PC-3 (cell line): Measurements from ENCODE around the gene ZIK1. TPM values are rescaled to one million over a fixed set of nuclear protein-coding genes. Genes with fewer than 3 reads are reported as not detected.

ENCODE experiments used
- ATAC-seq: fragments of 200-7000 bp; cut with Tn5 transposase; 2 replicates; pipeline ENCODE4 v1.9.1; 2020; ENCODE audit warnings: mild to moderate bottlenecking, moderate library complexity
- BruUV-seq: library from RNA; stranded (reverse); fragments of 400-500 nt; replicated peaks from 2 replicates; lab custom pipeline; 2021; lab: Mats Ljungman, UMichigan
- CTCF ChIA-PET: fragments of 300-600 bp; sonication (Branson Sonifier 250); formaldehyde crosslinking; loops from one replicate; lab custom pipeline; 2022; ENCODE audit warnings: antibody characterized with exemption; lab: Charles Lee
- POLR2A ChIA-PET: fragments of 300-600 bp; sonication (Branson Sonifier 250); formaldehyde crosslinking; loops from one replicate; lab custom pipeline; 2022; ENCODE audit warnings: antibody characterized with exemption; ENCODE audit not compliant: unreplicated experiment; lab: Charles Lee
- DNase-seq: peaks from one replicate; pipeline ENCODE4 v3.0.0-alpha.2; 2015
- H2AFZ ChIP-seq: fragments of 300-600 bp; sonication (generic); 2 replicates; pipeline ENCODE4 v1.6.0; 2016; ENCODE audit warnings: antibody characterized with exemption, low read length
- H3F3A ChIP-seq: fragments of 300-600 bp; sonication (generic); one replicate; pipeline ENCODE4 v1.6.0; 2017; ENCODE audit warnings: antibody characterized with exemption, low read length, control low read depth, mild to moderate bottlenecking; ENCODE audit not compliant: unreplicated experiment
- H3K27ac ChIP-seq: fragments of 300-600 bp; sonication (generic); 2 replicates; pipeline ENCODE4 v1.5.1; 2016; ENCODE audit warnings: mild to moderate bottlenecking, low read length
- H3K27me3 ChIP-seq: fragments of 300-600 bp; sonication (generic); 2 replicates; pipeline ENCODE4 v1.6.1; 2016; ENCODE audit warnings: low read length, mixed read lengths
- H3K36me3 ChIP-seq: fragments of 300-600 bp; sonication (generic); 2 replicates; pipeline ENCODE4 v1.6.1; 2016; ENCODE audit warnings: low read depth, mixed run types, low read length, mixed read lengths
- H3K4me1 ChIP-seq: fragments of 300-600 bp; sonication (generic); 2 replicates; pipeline ENCODE4 v1.5.1; 2016; ENCODE audit warnings: low read length; ENCODE audit not compliant: insufficient read depth
- H3K4me2 ChIP-seq: fragments of 300-600 bp; sonication (generic); 2 replicates; pipeline ENCODE4 v1.6.0; 2016; ENCODE audit warnings: low read length
- H3K4me3 ChIP-seq: fragments of 300-600 bp; sonication (generic); 2 replicates; pipeline ENCODE4 v1.5.1; 2016; ENCODE audit warnings: mild to moderate bottlenecking, low read length, mixed read lengths
- H3K79me2 ChIP-seq: fragments of 300-600 bp; sonication (generic); 2 replicates; pipeline ENCODE4 v1.6.1; 2017; ENCODE audit warnings: low read length, mixed read lengths
- H3K9ac ChIP-seq: fragments of 300-600 bp; sonication (generic); 2 replicates; pipeline ENCODE4 v1.6.0; 2016; ENCODE audit warnings: mild to moderate bottlenecking, low read length
- H3K9me2 ChIP-seq: fragments of 300-600 bp; sonication (generic); replicated peaks from 2 replicates; pipeline ENCODE4 v1.6.1; 2016; ENCODE audit warnings: mixed run types, low read length, mixed read lengths
- H3K9me3 ChIP-seq: fragments of 300-600 bp; sonication (generic); 2 replicates; pipeline ENCODE4 v1.6.1; 2016; ENCODE audit warnings: low read length, mixed read lengths
- H4K20me1 ChIP-seq: fragments of 300-600 bp; sonication (generic); 2 replicates; pipeline ENCODE4 v1.6.1; 2016; ENCODE audit warnings: low read length, mixed read lengths
- CTCF ChIP-seq: fragments of 300-600 bp; sonication (generic); conservative IDR thresholded peaks from 2 replicates; pipeline ENCODE4 v1.5.1; 2017; ENCODE audit warnings: antibody characterized with exemption, low read depth, mild to moderate bottlenecking, low read length
- EZH2 ChIP-seq: fragments of 300-600 bp; sonication (generic); IDR thresholded peaks from one replicate; pipeline ENCODE4 v1.6.1; 2017; ENCODE audit warnings: antibody characterized with exemption, mild to moderate bottlenecking, low read length; ENCODE audit not compliant: unreplicated experiment
- EZH2phosphoT487 ChIP-seq: fragments of 300-600 bp; sonication (generic); IDR thresholded peaks from 2 replicates; pipeline ENCODE4 v1.6.1; 2018; ENCODE audit warnings: mild to moderate bottlenecking, antibody characterized with exemption, low read length, borderline replicate concordance
- intact Hi-C: fragments of 100-400 bp; cut with micrococcal nuclease; formaldehyde crosslinking; loops from 2 replicates; pipeline ENCODE4 v1.9.0; 2023
- total RNA-seq: library from RNA; depleted of rRNA; stranded (reverse); fragments of >200 nt; gene quantifications from 2 replicates; pipeline ENCODE4 v1.2.3, GENCODE V29; 2014

ZIK1 gene
- total RNA-seq, 1 experiment from 2014 or later, result 0.33 TPM

GRCh38 chr19:57599377-57599760 lies 15.4 kb downstream of the ZIK1 start:
- DNase-seq (no peak), ATAC-seq (no peak; the same call in 1 of the 2 replicates)
- intact Hi-C loops, result loop anchor here (1.0 kb wide), 1 partner anchor 20 kb away; no protein-coding TSS in a partner anchor
- Histone ChIP-seq H3K79me2 (peaks cover 19% of the 10 kb centered on the region), H3K4me2 (peak overlapping the region; percentile 84), H3F3A (no peaks in the 10 kb centered on the region), H3K27me3 (no peaks in the 10 kb centered on the region), H4K20me1 (no peaks in the 10 kb centered on the region), H3K36me3 (peaks cover 31% of the 10 kb centered on the region), H3K9ac (no peak overlapping the region), H3K4me3 (peak overlapping the region; percentile 84), H2AFZ (peak overlapping the region; percentile 85), H3K4me1 (peaks cover 7% of the 10 kb centered on the region; the same call in 1 of the 2 replicates), H3K27ac (no peak overlapping the region), H3K9me2 (no peaks in the 10 kb centered on the region), H3K9me3 (peaks cover 29% of the 10 kb centered on the region)
- POLR2A ChIA-PET, result no interaction called here
- CTCF ChIA-PET, result no interaction called here
- BruUV-seq, result no TSS peak
- TF ChIP-seq EZH2 (no peak), CTCF (no peak), EZH2phosphoT487 (no peak)

- peaks cover 19% of the 10 kb centered on the region for H3K79me2 ChIP-seq
- H3K9me2 ChIP-seq, result no peaks in the 10 kb centered on the region
- H3K4me1 ChIP-seq, result peaks cover 7% of the 10 kb centered on the region; the same call in 1 of the 2 replicates
- H3K27ac ChIP-seq, result no peak within 1 kb of the TSS
- BruUV-seq, result no TSS peak
- ChIA-PET POLR2A (no interaction called here), CTCF (no interaction called here)
- intact Hi-C loops, result loop anchor here (1.0 kb wide), 1 partner anchor 21 kb away; no protein-coding TSS in a partner anchor
- peak within 1 kb of the TSS; percentile 84 for H3K4me2 ChIP-seq
- no peaks in the 10 kb centered on the region for H3F3A ChIP-seq
- no peak for TF ChIP-seq EZH2phosphoT487
- no peak for TF ChIP-seq EZH2
- TF ChIP-seq CTCF, result no peak
- no peaks in the 10 kb centered on the region for H4K20me1 ChIP-seq
- peaks cover 36% of the 10 kb centered on the region for H3K36me3 ChIP-seq
- H3K9ac ChIP-seq, result peak within 1 kb of the TSS; percentile 82
- DNase-seq, result peak; percentile 98
- H2AFZ ChIP-seq, result peak within 1 kb of the TSS; percentile 85
- H3K9me3 ChIP-seq, result peaks cover 31% of the 10 kb centered on the region
- H3K4me3 ChIP-seq, result peak within 1 kb of the TSS; percentile 84
- peak; percentile 99 for ATAC-seq
- H3K27me3 ChIP-seq, result no peaks in the 10 kb centered on the region
These were observed 15.9 kb downstream of the ZIK1 start, which contains the start of gene ZNF530 for GRCh38 chr19:57599761-57600383. ZNF530 (plus strand) TSS chr19:57599885; CDS start chr19:57604346, 4,461 bp downstream.

- H3K9me3 ChIP-seq, result peaks cover 49% of the 10 kb centered on the region
- TF ChIP-seq EZH2 (no peak), EZH2phosphoT487 (no peak), CTCF (no peak)
- no peak overlapping the region; the same call in 1 of the 2 replicates for H3K4me3 ChIP-seq
- H3K79me2 ChIP-seq, result peaks cover 1% of the 10 kb centered on the region; the same call in 1 of the 2 replicates
- H3K4me1 ChIP-seq, result no peaks in the 10 kb centered on the region
- no peaks in the 10 kb centered on the region for H3F3A ChIP-seq
- no peaks in the 10 kb centered on the region for H4K20me1 ChIP-seq
- ATAC-seq (no peak), DNase-seq (no peak)
- H3K36me3 ChIP-seq, result peaks cover 66% of the 10 kb centered on the region
- ChIA-PET POLR2A (no interaction called here), CTCF (no interaction called here)
- H3K9me2 ChIP-seq, result no peaks in the 10 kb centered on the region
- intact Hi-C loops, result no loop called here
- H3K27ac ChIP-seq, result no peak overlapping the region
- BruUV-seq, result no TSS peak
- no peak overlapping the region for H3K9ac ChIP-seq
- H2AFZ ChIP-seq, result no peak overlapping the region
- H3K4me2 ChIP-seq, result no peak overlapping the region
- no peaks in the 10 kb centered on the region for H3K27me3 ChIP-seq
These were observed 23.0 kb downstream of the ZIK1 start for GRCh38 chr19:57606931-57607330.
